Smooth muscle cell (in vitro differentiated cells): ENCODE data around the gene GPER1. TPM values are rescaled to one million over a fixed set of nuclear protein-coding genes. Genes with fewer than 3 reads are reported as not detected.

Experiments used
- DNase-seq: peaks from one replicate; lab custom pipeline; 2025; ENCODE audit not compliant: unreplicated experiment; lab: John Stamatoyannopoulos, UW
- H2AFZ ChIP-seq: fragments of 200-600 bp; sonication (generic); 2 replicates; pipeline ENCODE4 v1.6.0; 2016; ENCODE audit warnings: antibody characterized with exemption, low read depth, mild to moderate bottlenecking
- H3F3A ChIP-seq: fragments of 200-600 bp; sonication (generic); 2 replicates; pipeline ENCODE4 v1.6.0; 2017; ENCODE audit warnings: antibody characterized with exemption, low read depth
- H3K27ac ChIP-seq: fragments of 200-600 bp; sonication (generic); 2 replicates; pipeline ENCODE4 v1.5.1; 2016; ENCODE audit warnings: low read depth, mild to moderate bottlenecking
- H3K27me3 ChIP-seq: fragments of 200-600 bp; sonication (generic); 2 replicates; pipeline ENCODE4 v1.6.1; 2016; ENCODE audit warnings: low read depth, mild to moderate bottlenecking
- H3K36me3 ChIP-seq: fragments of 200-600 bp; sonication (generic); 2 replicates; pipeline ENCODE4 v1.5.1; 2016; ENCODE audit warnings: low read depth
- H3K4me1 ChIP-seq: fragments of 200-600 bp; sonication (generic); 2 replicates; pipeline ENCODE4 v1.5.1; 2016; ENCODE audit warnings: low read depth
- H3K4me2 ChIP-seq: fragments of 200-600 bp; sonication (generic); 2 replicates; pipeline ENCODE4 v1.6.0; 2016; ENCODE audit warnings: mild to moderate bottlenecking
- H3K4me3 ChIP-seq: fragments of 200-600 bp; sonication (generic); 2 replicates; pipeline ENCODE4 v1.5.1; 2016; ENCODE audit warnings: mild to moderate bottlenecking
- H3K79me2 ChIP-seq: fragments of 200-600 bp; sonication (generic); 2 replicates; pipeline ENCODE4 v1.6.0; 2016; ENCODE audit warnings: low read depth, mild to moderate bottlenecking
- H3K9ac ChIP-seq: fragments of 200-600 bp; sonication (generic); 2 replicates; pipeline ENCODE4 v1.6.0; 2016; ENCODE audit warnings: low read depth
- H3K9me3 ChIP-seq: fragments of 200-600 bp; sonication (generic); replicated peaks from 2 replicates; pipeline ENCODE4 v1.5.1; 2016; ENCODE audit warnings: low read depth
- H4K20me1 ChIP-seq: fragments of 200-600 bp; sonication (generic); 2 replicates; pipeline ENCODE4 v1.6.0; 2016; ENCODE audit warnings: low read depth
- WGBS: methylation state at CpG from one replicate; pipeline ENCODE4 v1.1.7; 2016; ENCODE audit warnings: low lambda C conversion rate; 5-methylcytosine and 5-hydroxymethylcytosine counted together
- polyA plus RNA-seq: library from polyadenylated mRNA; unstranded; fragments of >200 nt; fragmentation: Nextera tagmentation; extraction: Ambion mirVana; gene quantifications from 2 replicates; pipeline ENCODE4 v1.2.1, GENCODE V29; 2016
- total RNA-seq: library from RNA; depleted of rRNA; stranded (reverse); fragments of >200 nt; gene quantifications from 2 replicates; pipeline ENCODE4 v1.2.3, GENCODE V29; 2014
- TF ChIP-seq, protein P1 (sequence below): fragments of 200-600 bp; sonication (generic); IDR thresholded peaks from 2 replicates; pipeline ENCODE4 v1.5.1; 2017; ENCODE audit warnings: borderline replicate concordance, mild to moderate bottlenecking, antibody characterized with exemption; ENCODE audit not compliant: insufficient read depth, poor library complexity, severe bottlenecking

Gene GPER1
- total and polyA plus RNA-seq, 2 experiments from 2014 or later = 1.3 to 2.3 TPM

DNA sequence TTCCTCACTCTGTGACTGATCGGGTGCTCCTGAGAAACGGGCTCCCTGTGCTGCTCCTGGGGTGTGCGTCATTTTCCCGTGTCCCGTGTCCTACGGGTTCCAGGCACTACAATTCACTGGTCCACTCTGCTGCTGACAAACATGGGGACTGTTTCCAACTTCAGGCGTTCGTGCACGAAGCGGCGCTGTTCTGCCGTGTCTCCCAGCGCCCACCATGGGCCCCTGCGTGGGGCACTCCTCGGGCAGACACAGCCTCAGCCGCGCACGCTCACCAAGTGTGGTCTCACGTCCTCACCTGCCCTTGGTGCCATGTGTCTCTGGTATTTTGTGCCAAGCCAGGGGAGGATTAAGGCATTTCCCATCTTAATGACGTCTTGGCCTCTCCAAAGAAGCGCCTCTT, 24.6 kb upstream of the GPER1 start:
- H3K27me3 ChIP-seq = no peaks in the 10 kb centered on the region
- no peak overlapping the region for H2AFZ ChIP-seq
- H3K9ac ChIP-seq = no peak overlapping the region
- WGBS = 97% methylated on average over 21 of the region's 21 CpGs
- H3K4me3 ChIP-seq = no peak overlapping the region
- peaks cover 82% of the 10 kb centered on the region for H4K20me1 ChIP-seq
- H3K36me3 ChIP-seq = no peaks in the 10 kb centered on the region
- peaks cover 13% of the 10 kb centered on the region for H3K4me1 ChIP-seq
- no peak overlapping the region for H3K27ac ChIP-seq
- H3K79me2 ChIP-seq = no peaks in the 10 kb centered on the region
- H3K4me2 ChIP-seq = no peak overlapping the region
- TF ChIP-seq, protein P1, sequence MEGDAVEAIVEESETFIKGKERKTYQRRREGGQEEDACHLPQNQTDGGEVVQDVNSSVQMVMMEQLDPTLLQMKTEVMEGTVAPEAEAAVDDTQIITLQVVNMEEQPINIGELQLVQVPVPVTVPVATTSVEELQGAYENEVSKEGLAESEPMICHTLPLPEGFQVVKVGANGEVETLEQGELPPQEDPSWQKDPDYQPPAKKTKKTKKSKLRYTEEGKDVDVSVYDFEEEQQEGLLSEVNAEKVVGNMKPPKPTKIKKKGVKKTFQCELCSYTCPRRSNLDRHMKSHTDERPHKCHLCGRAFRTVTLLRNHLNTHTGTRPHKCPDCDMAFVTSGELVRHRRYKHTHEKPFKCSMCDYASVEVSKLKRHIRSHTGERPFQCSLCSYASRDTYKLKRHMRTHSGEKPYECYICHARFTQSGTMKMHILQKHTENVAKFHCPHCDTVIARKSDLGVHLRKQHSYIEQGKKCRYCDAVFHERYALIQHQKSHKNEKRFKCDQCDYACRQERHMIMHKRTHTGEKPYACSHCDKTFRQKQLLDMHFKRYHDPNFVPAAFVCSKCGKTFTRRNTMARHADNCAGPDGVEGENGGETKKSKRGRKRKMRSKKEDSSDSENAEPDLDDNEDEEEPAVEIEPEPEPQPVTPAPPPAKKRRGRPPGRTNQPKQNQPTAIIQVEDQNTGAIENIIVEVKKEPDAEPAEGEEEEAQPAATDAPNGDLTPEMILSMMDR = no peak
- H3K9me3 ChIP-seq = no peaks in the 10 kb centered on the region
- H3F3A ChIP-seq = no peaks in the 10 kb centered on the region
- no peak for DNase-seq

- no peak overlapping the region for H3K4me2 ChIP-seq
- H3K27me3 ChIP-seq = no peaks in the 10 kb centered on the region
- no peaks in the 10 kb centered on the region for H3K9me3 ChIP-seq
- TF ChIP-seq, protein P1 = no peak
- no peak overlapping the region for H3K4me3 ChIP-seq
- WGBS = 81% methylated on average over 8 of the region's 13 CpGs
- no peaks in the 10 kb centered on the region for H3F3A ChIP-seq
- no peak for DNase-seq
- peaks cover 75% of the 10 kb centered on the region for H4K20me1 ChIP-seq
- H3K27ac ChIP-seq = no peak overlapping the region
- H3K79me2 ChIP-seq = no peaks in the 10 kb centered on the region
- H2AFZ ChIP-seq = no peak overlapping the region
- H3K9ac ChIP-seq = no peak overlapping the region
- peaks cover 13% of the 10 kb centered on the region for H3K4me1 ChIP-seq
- H3K36me3 ChIP-seq = no peaks in the 10 kb centered on the region
Measured at GRCh38 chr7:1064581-1064980, 23.3 kb upstream of the GPER1 start.

- Histone ChIP-seq H3F3A (no peaks in the 10 kb centered on the region), H3K27me3 (no peaks in the 10 kb centered on the region), H3K9ac (no peak overlapping the region), H2AFZ (no peak overlapping the region), H3K4me1 (peaks cover 11% of the 10 kb centered on the region), H3K79me2 (no peaks in the 10 kb centered on the region), H3K4me3 (no peak overlapping the region), H4K20me1 (peaks cover 72% of the 10 kb centered on the region), H3K4me2 (peak overlapping the region; percentile 72), H3K9me3 (no peaks in the 10 kb centered on the region), H3K36me3 (no peaks in the 10 kb centered on the region), H3K27ac (no peak overlapping the region)
- TF ChIP-seq, protein P1 = no peak
- 89% methylated on average over 10 of the region's 12 CpGs for WGBS
- no peak for DNase-seq
Measured at GRCh38 chr7:1065263-1065584, 22.7 kb upstream of the GPER1 start.

DNA sequence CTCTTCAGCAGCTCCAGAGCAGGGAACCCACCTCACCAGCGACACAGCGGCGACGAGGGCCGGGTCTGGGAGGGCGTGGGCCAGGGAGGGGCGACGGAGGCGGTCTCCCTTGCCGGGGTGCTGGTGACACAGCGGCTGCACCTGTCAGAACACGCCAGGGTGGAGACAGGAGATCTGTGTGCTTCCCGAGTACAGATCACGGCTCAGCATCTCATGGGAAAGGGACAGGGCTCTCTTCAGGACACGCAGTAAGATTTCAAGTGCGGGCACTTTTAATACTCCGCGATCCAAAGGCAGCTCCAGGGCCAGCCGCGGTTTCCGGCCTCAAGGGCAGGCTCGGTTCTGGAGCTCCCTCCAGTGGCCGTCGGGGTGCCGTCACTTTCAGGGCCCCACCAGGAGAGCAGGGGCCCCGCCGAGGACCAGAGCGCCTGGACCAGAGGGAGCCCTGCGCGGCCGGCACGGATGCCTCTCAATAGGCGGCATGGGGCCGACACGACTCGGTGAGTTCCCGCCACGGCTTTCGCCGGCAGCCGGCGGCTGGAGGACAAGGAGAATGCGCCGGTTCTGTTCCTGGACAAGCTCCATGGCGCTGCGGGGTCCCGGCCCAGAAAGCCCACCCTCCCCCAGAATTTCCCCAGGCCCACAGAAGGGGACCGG, 22.2 kb upstream of the GPER1 start:
- Histone ChIP-seq H3K4me2 (peak overlapping the region; percentile 72), H3K9ac (no peak overlapping the region), H3K4me3 (no peak overlapping the region), H2AFZ (no peak overlapping the region), H3K9me3 (no peaks in the 10 kb centered on the region), H3K27me3 (no peaks in the 10 kb centered on the region), H3K79me2 (no peaks in the 10 kb centered on the region), H3K4me1 (peaks cover 6% of the 10 kb centered on the region), H3F3A (no peaks in the 10 kb centered on the region), H3K36me3 (no peaks in the 10 kb centered on the region), H3K27ac (no peak overlapping the region), H4K20me1 (peaks cover 67% of the 10 kb centered on the region)
- DNase-seq = peak; percentile 41
- TF ChIP-seq, protein P1 = peak; percentile 81
- WGBS = 11% methylated on average over 36 of the region's 48 CpGs
